IMR-90 (cell line): ENCODE measurements around the gene ADH5.

Experiments used
- CHD1 ChIP-seq: IDR thresholded peaks from 2 replicates; pipeline ENCODE4 v1.6.1; 2012; ENCODE audit warnings: low read depth, low read length, improper control_type of control experiment
- NFE2L2 ChIP-seq: fragments of 150-350 bp; IDR thresholded peaks from 2 replicates; pipeline ENCODE4 v1.6.1; 2016; ENCODE audit warnings: low read depth, mild to moderate bottlenecking, low read length

- TF ChIP-seq CHD1 (no peak), NFE2L2 (no peak)
Measured at GRCh38 chr4:99076292-99076976, 12.2 kb downstream of the ADH5 start.
